ENCODE data around the gene BAIAP3. TPM values are rescaled to one million over a fixed set of nuclear protein-coding genes. Genes with fewer than 3 reads are reported as not detected.

BAIAP3 gene
- total RNA-seq, 4 donors from 2014 or later, result 17.9 to 160 (median 29.0) TPM

- Histone ChIP-seq H3K4me1 (peaks cover 0 to 19% (median 14%) of the 10 kb centered on the region in 4 donors), H3K4me3 (no peak overlapping the region), H3K27ac (no peak overlapping the region), H3K36me3 (peaks cover 0 to 18% (median 0%) of the 10 kb centered on the region in 3 donors), H3K9me3 (no peaks in the 10 kb centered on the region), H3K27me3 (no peaks in the 10 kb centered on the region)
- DNase-seq, result no peak
- TF ChIP-seq CTCF (IDR thresholded peaks at IDR 0.05), result no peak
- no peak for TF ChIP-seq POLR2A (IDR thresholded peaks at IDR 0.05)
Measured at GRCh38 chr16:1355591-1355990, 22.1 kb downstream of the BAIAP3 start.

- no peaks in the 10 kb centered on the region for H3K27me3 ChIP-seq
- H3K36me3 ChIP-seq, result peaks cover 0 to 22% (median 0%) of the 10 kb centered on the region in 3 donors
- no peak for DNase-seq
- no peaks in the 10 kb centered on the region for H3K9me3 ChIP-seq
- peaks cover 0 to 12% (median 7%) of the 10 kb centered on the region in 4 donors for H3K4me1 ChIP-seq
- H3K4me3 ChIP-seq, result no peak overlapping the region
- no peak overlapping the region for H3K27ac ChIP-seq
- no peak for TF ChIP-seq CTCF (IDR thresholded peaks at IDR 0.05)
- no peak for TF ChIP-seq POLR2A (IDR thresholded peaks at IDR 0.05)
Measured at GRCh38 chr16:1356061-1356900, 22.8 kb downstream of the BAIAP3 start.

GRCh38 chr16:1357906-1358566 lies 24.6 kb downstream of the BAIAP3 start:
- DNase-seq, result no peak
- no peaks in the 10 kb centered on the region for H3K27me3 ChIP-seq
- H3K4me3 ChIP-seq, result no peak overlapping the region
- no peaks in the 10 kb centered on the region for H3K9me3 ChIP-seq
- peaks cover 0 to 2% (median 0%) of the 10 kb centered on the region in 4 donors for H3K4me1 ChIP-seq
- H3K27ac ChIP-seq, result no peak overlapping the region
- H3K36me3 ChIP-seq, result peaks cover 0 to 40% (median 0%) of the 10 kb centered on the region in 3 donors
- TF ChIP-seq CTCF (IDR thresholded peaks at IDR 0.05) (no peak), POLR2A (IDR thresholded peaks at IDR 0.05) (no peak)

GRCh38 chr16:1361685-1362360 lies 28.4 kb downstream of the BAIAP3 start:
- no peak overlapping the region for H3K27ac ChIP-seq
- no peak for TF ChIP-seq CTCF (IDR thresholded peaks at IDR 0.05)
- no peak for TF ChIP-seq POLR2A (IDR thresholded peaks at IDR 0.05)
- no peaks in the 10 kb centered on the region for H3K9me3 ChIP-seq
- peaks cover 0 to 77% (median 0%) of the 10 kb centered on the region in 3 donors for H3K36me3 ChIP-seq
- no peaks in the 10 kb centered on the region for H3K4me1 ChIP-seq
- no peak overlapping the region for H3K4me3 ChIP-seq
- no peak for DNase-seq
- no peaks in the 10 kb centered on the region for H3K27me3 ChIP-seq

- Histone ChIP-seq H3K9me3 (no peaks in the 10 kb centered on the region), H3K36me3 (peaks cover 0 to 85% (median 0%) of the 10 kb centered on the region in 3 donors)
- TF ChIP-seq CTCF (IDR thresholded peaks at IDR 0.05) (no peak), POLR2A (IDR thresholded peaks at IDR 0.05) (no peak)
Measured at GRCh38 chr16:1362807-1363206, 29.4 kb downstream of the BAIAP3 start.

More at GRCh38 chr16:1362807-1363206, 29.4 kb downstream of the BAIAP3 start:
- Histone ChIP-seq H3K27ac (no peak overlapping the region), H3K4me1 (no peaks in the 10 kb centered on the region), H3K27me3 (no peaks in the 10 kb centered on the region), H3K4me3 (no peak overlapping the region)
- DNase-seq, result no peak

Data from Peyer's patch (tissue), 4 donors.